HCT116 (cell line): ENCODE data around the gene SPIB. TPM values are rescaled to one million over a fixed set of nuclear protein-coding genes. Genes with fewer than 3 reads are reported as not detected.

ENCODE experiments used
- ATAC-seq: fragments of 200-7000 bp; cut with Tn5 transposase; 2 replicates; pipeline ENCODE4 v1.9.1; 2020; ENCODE audit warnings: mild to moderate bottlenecking, moderate library complexity
- BruUV-seq: library from RNA; stranded (reverse); fragments of 400-500 nt; replicated peaks from 2 replicates; lab custom pipeline; 2021; lab: Mats Ljungman, UMichigan
- CTCF ChIA-PET: fragments of 300-600 bp; sonication (Branson Sonifier 250); formaldehyde crosslinking; loops from one replicate; lab custom pipeline; 2021; ENCODE audit warnings: antibody characterized with exemption; lab: Charles Lee
- POLR2A ChIA-PET: fragments of 300-600, 350-600 bp; sonication (Branson Sonifier 250); formaldehyde crosslinking; loops from one replicate; lab custom pipeline; 2021; ENCODE audit warnings: antibody characterized with exemption; lab: Charles Lee
- RAD21 ChIA-PET, 2 experiments: fragments of 300-600 bp; sonication (Branson Sonifier 250); formaldehyde crosslinking; loops; one replicate each; lab custom pipeline; 2023; ENCODE audit warnings: low total read pairs in 2 of 2; ENCODE audit not compliant: uncharacterized antibody in 2 of 2, unreplicated experiment in 2 of 2, low non-redundant PET in 1 of 2; lab: Charles Lee
- DNase-seq: peaks from one replicate; pipeline ENCODE4 v3.0.0-alpha.2; 2010; ENCODE audit warnings: low read depth, low spot score
- H2AFZ ChIP-seq: fragments of 200-600 bp; shearing (Covaris generic), sonication (generic); 2 replicates; pipeline ENCODE4 v1.6.1; 2017; ENCODE audit warnings: low read depth, mixed run types, mixed read lengths, antibody characterized with exemption, low read length; ENCODE audit not compliant: poor library complexity, severe bottlenecking
- H3K27ac ChIP-seq: 2 replicates; pipeline ENCODE4 v1.5.1; 2012; ENCODE audit warnings: low read depth, low read length
- H3K27me3 ChIP-seq: fragments of 200-600 bp; sonication (generic); 2 replicates; pipeline ENCODE4 v1.6.1; 2016; ENCODE audit warnings: mixed run types, low read length, mixed read lengths; ENCODE audit not compliant: insufficient read depth
- H3K36me3 ChIP-seq, 2 experiments: fragments of 200-500 bp in 1 of 2; fragments of 200-600 bp in 1 of 2; sonication (Bioruptor generic) in 1 of 2; sonication (generic) in 1 of 2; 2 replicates each; pipeline versions ENCODE4 v1.5.1 to v1.6.1; 2014 to 2016; ENCODE audit warnings: low read length in 2 of 2, inconsistent platforms in 1 of 2, mixed read lengths in 1 of 2, mixed run types in 1 of 2; ENCODE audit not compliant: insufficient read depth in 2 of 2, control insufficient read depth in 1 of 2
- H3K4me1 ChIP-seq, 2 experiments: fragments of 200-600 bp in 1 of 2; sonication (generic) in 1 of 2; 2 replicates each; pipeline versions ENCODE4 v1.5.1 to v1.6.1; 2012 to 2017; ENCODE audit warnings: low read length in 2 of 2, inconsistent platforms in 1 of 2, mild to moderate bottlenecking in 1 of 2, mixed read lengths in 1 of 2, mixed run types in 1 of 2, moderate library complexity in 1 of 2; ENCODE audit not compliant: insufficient read depth in 2 of 2, control insufficient read depth in 1 of 2
- H3K4me2 ChIP-seq: fragments of 200-600 bp; sonication (generic); 2 replicates; pipeline ENCODE4 v1.6.1; 2017; ENCODE audit warnings: mixed run types, low read length, mixed read lengths
- H3K4me3 ChIP-seq, 2 experiments: fragments of 200-600 bp in 1 of 2; sonication (generic) in 1 of 2; replicated peaks in 1 of 2; 2 replicates each; pipeline ENCODE4 v1.5.1; 2011 to 2016; ENCODE audit warnings: low read length in 2 of 2, control low read depth in 1 of 2, low read depth in 1 of 2, mild to moderate bottlenecking in 1 of 2, mixed read lengths in 1 of 2, mixed run types in 1 of 2
- H3K79me2 ChIP-seq: fragments of 200-600 bp; sonication (generic); 2 replicates; pipeline ENCODE4 v1.6.1; 2017; ENCODE audit warnings: mild to moderate bottlenecking, mixed run types, low read length, moderate library complexity, mixed read lengths; ENCODE audit not compliant: insufficient read depth
- H3K9ac ChIP-seq: fragments of 200-600 bp; sonication (generic); 2 replicates; pipeline ENCODE4 v1.6.1; 2016; ENCODE audit warnings: low read length, mixed read lengths
- H3K9me2 ChIP-seq: fragments of 200-600 bp; sonication (generic), shearing (Covaris generic); 2 replicates; pipeline ENCODE4 v1.6.1; 2017; ENCODE audit warnings: mixed run types, mild to moderate bottlenecking, moderate library complexity; ENCODE audit not compliant: insufficient read depth
- H3K9me3 ChIP-seq, 2 experiments: fragments of 200-500 bp in 1 of 2; fragments of 200-600 bp in 1 of 2; sonication (Bioruptor generic) in 1 of 2; sonication (generic) in 1 of 2; 2 replicates each; pipeline ENCODE4 v1.6.1; 2014 to 2017; ENCODE audit warnings: low read length in 2 of 2, mixed read lengths in 2 of 2, inconsistent platforms in 1 of 2, low read depth in 1 of 2, mild to moderate bottlenecking in 1 of 2, mixed run types in 1 of 2, moderate library complexity in 1 of 2; ENCODE audit not compliant: control insufficient read depth in 1 of 2, insufficient read depth in 1 of 2
- H4K20me1 ChIP-seq: fragments of 200-600 bp; sonication (generic), shearing (Covaris generic); 2 replicates; pipeline ENCODE4 v1.6.1; 2017; ENCODE audit warnings: mixed run types, mild to moderate bottlenecking, moderate library complexity; ENCODE audit not compliant: insufficient read depth
- ATF3 ChIP-seq: IDR thresholded peaks from 2 replicates; pipeline ENCODE4 v1.6.1; 2012
- CBX3 ChIP-seq: IDR thresholded peaks from 2 replicates; pipeline ENCODE4 v1.6.1; 2012; ENCODE audit warnings: low read depth
- EZH2phosphoT487 ChIP-seq: fragments of 200-600 bp; IDR thresholded peaks from 2 replicates; pipeline ENCODE4 v1.6.1; 2018; ENCODE audit warnings: antibody characterized with exemption, borderline replicate concordance
- FOSL1 ChIP-seq: IDR thresholded peaks from 2 replicates; pipeline ENCODE4 v1.6.1; 2012; ENCODE audit warnings: low read depth
- JUND ChIP-seq: IDR thresholded peaks from 2 replicates; pipeline ENCODE4 v1.6.1; 2012
- MAX ChIP-seq: IDR thresholded peaks from 2 replicates; pipeline ENCODE4 v1.6.1; 2012
- POLR2A ChIP-seq: IDR thresholded peaks from 2 replicates; pipeline ENCODE4 v1.7.0; 2011; ENCODE audit warnings: borderline replicate concordance; ENCODE audit not compliant: insufficient read depth, insufficient read length; ENCODE audit errors: extremely low read depth
- POLR2AphosphoS5 ChIP-seq: IDR thresholded peaks from 2 replicates; pipeline ENCODE4 v1.6.1; 2011; ENCODE audit warnings: mild to moderate bottlenecking, low read depth, low read length, moderate library complexity
- RAD21 ChIP-seq: IDR thresholded peaks from 2 replicates; pipeline ENCODE4 v1.6.1; 2012; ENCODE audit warnings: low read depth, mild to moderate bottlenecking
- ZBTB33 ChIP-seq: IDR thresholded peaks from 2 replicates; pipeline ENCODE4 v1.6.1; 2011; ENCODE audit warnings: mild to moderate bottlenecking, low read length, moderate library complexity; ENCODE audit not compliant: insufficient replicate concordance; ENCODE audit errors: extremely low read depth
- intact Hi-C: fragments of 100-400 bp; cut with micrococcal nuclease; formaldehyde crosslinking; loops from 2 replicates; pipeline ENCODE4 v1.10.0; 2022
- total RNA-seq: library from RNA; stranded (reverse); gene quantifications from one replicate; pipeline ENCODE4 v1.2.1, GENCODE V29; 2021; ENCODE audit not compliant: unreplicated experiment

Gene SPIB
- total RNA-seq, 1 experiment from 2014 or later, result 0.96 TPM

GRCh38 chr19:50465000-50465399, 46.3 kb downstream of the SPIB start:
- no peaks in the 10 kb centered on the region for H3K79me2 ChIP-seq
- TF ChIP-seq CBX3, result no peak
- no peak for TF ChIP-seq POLR2A
- no peak for TF ChIP-seq RAD21
- TF ChIP-seq FOSL1, result no peak
- no peak for TF ChIP-seq ATF3
- no peak for TF ChIP-seq ZBTB33
- no peak for TF ChIP-seq JUND
- no peak for TF ChIP-seq EZH2phosphoT487
- no peak for TF ChIP-seq MAX
- TF ChIP-seq POLR2AphosphoS5, result no peak
- no peak overlapping the region for H3K27ac ChIP-seq
- H3K27me3 ChIP-seq, result no peaks in the 10 kb centered on the region
- no peaks in the 10 kb centered on the region for H3K9me3 ChIP-seq
- ChIA-PET CTCF (interaction anchor here (0.6 to 1.7 kb wide), 3 partner anchors 10 to 104 kb away, joined by 3 to 6 read pairs (median 3); no protein-coding TSS in a partner anchor), RAD21 (no interaction called here), POLR2A (no interaction called here)
- H4K20me1 ChIP-seq, result no peaks in the 10 kb centered on the region
- no peaks in the 10 kb centered on the region for H3K36me3 ChIP-seq
- no peaks in the 10 kb centered on the region for H3K9me2 ChIP-seq
- no peak overlapping the region for H3K4me2 ChIP-seq
- H3K4me1 ChIP-seq, result peaks cover 19 to 44% of the 10 kb centered on the region in 2 experiments
- H3K4me3 ChIP-seq, result no peak overlapping the region
- H3K9ac ChIP-seq, result no peak overlapping the region
- no peak overlapping the region for H2AFZ ChIP-seq
- no peak for ATAC-seq
- intact Hi-C loops, result no loop called here
- DNase-seq, result no peak
- no TSS peak for BruUV-seq
